Activated CD4-positive, alpha-beta memory T cell treated with anti-CD3 and anti-CD28 coated beads for 36 hours (primary cell): ENCODE measurements around the gene USP17L25. TPM values are rescaled to one million over a fixed set of nuclear protein-coding genes. Genes with fewer than 3 reads are reported as not detected.
"Not testable (repeated sequence)": the region's sequence is repeated elsewhere in the genome, so short reads cannot be mapped to it uniquely, and the experiment has no call there.

ENCODE experiments used
- CTCF ChIA-PET: fragments of 350-600 bp; sonication (Branson Sonifier 250); formaldehyde crosslinking; loops from one replicate; lab custom pipeline; 2021; ENCODE audit warnings: antibody characterized with exemption, inconsistent platforms; lab: Charles Lee
- POLR2A ChIA-PET: fragments of 350-600 bp; sonication (Branson Sonifier 250); formaldehyde crosslinking; loops from one replicate; lab custom pipeline; 2021; ENCODE audit warnings: antibody characterized with exemption; lab: Charles Lee
- DNase-seq: peaks from one replicate; pipeline ENCODE4 v3.0.0-alpha.2; 2020
- H3K27ac Mint-ChIP-seq: one replicate; pipeline ENCODE4 v1.8.0; 2021; ENCODE audit warnings: mixed read lengths
- H3K27me3 Mint-ChIP-seq: one replicate; pipeline ENCODE4 v1.8.0; 2021; ENCODE audit warnings: mixed read lengths
- H3K36me3 Mint-ChIP-seq: one replicate; pipeline ENCODE4 v1.8.0; 2021; ENCODE audit warnings: mixed read lengths
- H3K4me1 Mint-ChIP-seq: one replicate; pipeline ENCODE4 v1.8.0; 2021; ENCODE audit warnings: low read depth, mixed read lengths
- H3K4me3 Mint-ChIP-seq: one replicate; pipeline ENCODE4 v1.8.0; 2021; ENCODE audit warnings: mild to moderate bottlenecking, mixed read lengths
- H3K9me3 Mint-ChIP-seq: one replicate; pipeline ENCODE4 v1.8.0; 2021; ENCODE audit warnings: mixed read lengths
- intact Hi-C: fragments of 100-400 bp; cut with micrococcal nuclease; formaldehyde crosslinking; loops from one replicate; pipeline ENCODE4 v1.15.1; 2023
- total RNA-seq, 2 experiments: library from RNA; stranded (reverse); gene quantifications; one replicate each; pipeline ENCODE4 v1.2.3, GENCODE V29; 2021

The USP17L25 gene
- not detected for total RNA-seq

- H3K36me3 Mint-ChIP-seq, DNase-seq, CTCF ChIA-PET, H3K4me1 Mint-ChIP-seq, POLR2A ChIA-PET, H3K27ac Mint-ChIP-seq, H3K27me3 Mint-ChIP-seq, H3K4me3 Mint-ChIP-seq, H3K9me3 Mint-ChIP-seq, intact Hi-C loops: not testable (repeated sequence)
Measured at GRCh38 chr4:9329611-9330010, at the start of gene USP17L25. Gene USP17L25, plus strand, starts transcription at chr4:9329911. Its CDS starts 0 bp downstream, at chr4:9329911.

- H3K27me3 Mint-ChIP-seq, DNase-seq, H3K27ac Mint-ChIP-seq, H3K36me3 Mint-ChIP-seq, H3K9me3 Mint-ChIP-seq, H3K4me3 Mint-ChIP-seq, intact Hi-C loops, H3K4me1 Mint-ChIP-seq, CTCF ChIA-PET, POLR2A ChIA-PET: not testable (repeated sequence)
Measured at GRCh38 chr4:9324191-9324590, 5.5 kb upstream of the USP17L25 start.

- H3K4me1 Mint-ChIP-seq, H3K27me3 Mint-ChIP-seq, H3K27ac Mint-ChIP-seq, H3K4me3 Mint-ChIP-seq, DNase-seq, H3K36me3 Mint-ChIP-seq, H3K9me3 Mint-ChIP-seq, CTCF ChIA-PET, intact Hi-C loops, POLR2A ChIA-PET: not testable (repeated sequence)
Measured at GRCh38 chr4:9324865-9325264, 4.8 kb upstream of the USP17L25 start, which contains the start of gene USP17L24. Gene USP17L24, plus strand, starts transcription at chr4:9325165. Its CDS starts 0 bp downstream, at chr4:9325165.

GRCh38 chr4:9334358-9334757, 4.6 kb downstream of the USP17L25 start, which contains the start of gene USP17L26:
Gene USP17L26, plus strand, starts transcription at chr4:9334658. Its CDS starts 0 bp downstream, at chr4:9334658.
- H3K27ac Mint-ChIP-seq, H3K4me3 Mint-ChIP-seq, DNase-seq, H3K4me1 Mint-ChIP-seq, H3K36me3 Mint-ChIP-seq, CTCF ChIA-PET, POLR2A ChIA-PET, H3K9me3 Mint-ChIP-seq, H3K27me3 Mint-ChIP-seq, intact Hi-C loops: not testable (repeated sequence)

- H3K27me3 Mint-ChIP-seq, H3K27ac Mint-ChIP-seq, H3K9me3 Mint-ChIP-seq, H3K36me3 Mint-ChIP-seq, POLR2A ChIA-PET, CTCF ChIA-PET, H3K4me1 Mint-ChIP-seq, intact Hi-C loops, H3K4me3 Mint-ChIP-seq, DNase-seq: not testable (repeated sequence)
Measured at GRCh38 chr4:9339103-9339502, 9.4 kb downstream of the USP17L25 start, which contains the start of gene USP17L5. Gene USP17L5, plus strand, starts transcription at chr4:9339403. Its CDS starts 0 bp downstream, at chr4:9339403.

GRCh38 chr4:9343848-9344247, 14.1 kb downstream of the USP17L25 start, which contains the start of gene USP17L27:
Gene USP17L27, plus strand, starts transcription at chr4:9344148. Its CDS starts 0 bp downstream, at chr4:9344148.
- DNase-seq, H3K4me1 Mint-ChIP-seq, POLR2A ChIA-PET, intact Hi-C loops, CTCF ChIA-PET, H3K36me3 Mint-ChIP-seq, H3K9me3 Mint-ChIP-seq, H3K27me3 Mint-ChIP-seq, H3K27ac Mint-ChIP-seq, H3K4me3 Mint-ChIP-seq: not testable (repeated sequence)

GRCh38 chr4:9348593-9348992, 18.9 kb downstream of the USP17L25 start, which contains the start of gene USP17L28:
Gene USP17L28, plus strand, starts transcription at chr4:9348893. Its CDS starts 0 bp downstream, at chr4:9348893.
- H3K4me3 Mint-ChIP-seq, H3K9me3 Mint-ChIP-seq, POLR2A ChIA-PET, H3K36me3 Mint-ChIP-seq, H3K4me1 Mint-ChIP-seq, H3K27ac Mint-ChIP-seq, DNase-seq, CTCF ChIA-PET, H3K27me3 Mint-ChIP-seq, intact Hi-C loops: not testable (repeated sequence)

- H3K4me1 Mint-ChIP-seq, H3K27ac Mint-ChIP-seq, H3K4me3 Mint-ChIP-seq, DNase-seq, H3K36me3 Mint-ChIP-seq, intact Hi-C loops, H3K9me3 Mint-ChIP-seq, POLR2A ChIA-PET, H3K27me3 Mint-ChIP-seq, CTCF ChIA-PET: not testable (repeated sequence)
Measured at GRCh38 chr4:9350866-9351265, 21.2 kb downstream of the USP17L25 start.

- H3K36me3 Mint-ChIP-seq, H3K27ac Mint-ChIP-seq, intact Hi-C loops, H3K4me3 Mint-ChIP-seq, CTCF ChIA-PET, DNase-seq, H3K9me3 Mint-ChIP-seq, POLR2A ChIA-PET, H3K27me3 Mint-ChIP-seq, H3K4me1 Mint-ChIP-seq: not testable (repeated sequence)
Measured at GRCh38 chr4:9353338-9353737, 23.6 kb downstream of the USP17L25 start, which contains the start of gene USP17L29. Gene USP17L29, plus strand, starts transcription at chr4:9353638. Its CDS starts 0 bp downstream, at chr4:9353638.

GRCh38 chr4:9362829-9363228, 33.1 kb downstream of the USP17L25 start, which contains the start of gene USP17L30:
Gene USP17L30, plus strand, starts transcription at chr4:9363129. Its CDS starts 0 bp downstream, at chr4:9363129.
- DNase-seq, H3K36me3 Mint-ChIP-seq, H3K27ac Mint-ChIP-seq, H3K27me3 Mint-ChIP-seq, H3K9me3 Mint-ChIP-seq, H3K4me1 Mint-ChIP-seq, H3K4me3 Mint-ChIP-seq, POLR2A ChIA-PET, intact Hi-C loops, CTCF ChIA-PET: not testable (repeated sequence)

- H3K4me1 Mint-ChIP-seq, H3K27me3 Mint-ChIP-seq, CTCF ChIA-PET, H3K27ac Mint-ChIP-seq, intact Hi-C loops, H3K9me3 Mint-ChIP-seq, POLR2A ChIA-PET, H3K4me3 Mint-ChIP-seq, H3K36me3 Mint-ChIP-seq, DNase-seq: not testable (repeated sequence)
Measured at GRCh38 chr4:9379881-9380280, 50.2 kb downstream of the USP17L25 start.
